GM23338 (cell line): ENCODE results near the gene MRFAP1. TPM values are rescaled to one million over a fixed set of nuclear protein-coding genes. Genes with fewer than 3 reads are reported as not detected.

Experiments used
- ATAC-seq: fragments of 200-7000 bp; cut with Tn5 transposase; 3 replicates; pipeline ENCODE4 v1.9.1; 2020
- DNase-seq: peaks from one replicate; pipeline ENCODE4 v3.0.0-alpha.2; 2015; ENCODE audit warnings: low spot score
- H2AFZ ChIP-seq: fragments of 200-600 bp; sonication (generic); 2 replicates; pipeline ENCODE4 v1.8.0; 2016; ENCODE audit warnings: antibody characterized with exemption, mild to moderate bottlenecking, moderate library complexity
- H3F3A ChIP-seq: fragments of 200-600 bp; sonication (generic); replicated peaks from 2 replicates; pipeline ENCODE4 v1.8.0; 2017; ENCODE audit warnings: antibody characterized with exemption, mixed run types, low read depth
- H3K27ac ChIP-seq: fragments of 200-600 bp; sonication (generic); 2 replicates; pipeline ENCODE4 v1.6.1; 2016; ENCODE audit warnings: low read depth
- H3K27me3 ChIP-seq: fragments of 200-600 bp; sonication (generic); 2 replicates; pipeline ENCODE4 v1.8.0; 2016; ENCODE audit warnings: mild to moderate bottlenecking, mixed run types, moderate library complexity; ENCODE audit not compliant: insufficient read depth
- H3K36me3 ChIP-seq: fragments of 200-600 bp; sonication (generic); 2 replicates; pipeline ENCODE4 v1.8.0; 2016; ENCODE audit warnings: mild to moderate bottlenecking; ENCODE audit not compliant: insufficient read depth
- H3K4me1 ChIP-seq: fragments of 200-600 bp; sonication (generic); 2 replicates; pipeline ENCODE4 v1.8.0; 2016; ENCODE audit warnings: mild to moderate bottlenecking, moderate library complexity; ENCODE audit not compliant: insufficient read depth
- H3K4me2 ChIP-seq: fragments of 200-600 bp; sonication (generic); 2 replicates; pipeline ENCODE4 v1.7.1; 2017; ENCODE audit warnings: mixed run types
- H3K4me3 ChIP-seq: fragments of 200-600 bp; sonication (generic); 2 replicates; pipeline ENCODE4 v1.6.1; 2016; ENCODE audit warnings: mixed run types
- H3K79me2 ChIP-seq: fragments of 200-600 bp; sonication (generic); replicated peaks from 2 replicates; pipeline ENCODE4 v1.8.0; 2017; ENCODE audit warnings: mild to moderate bottlenecking; ENCODE audit not compliant: insufficient read depth
- H3K9me2 ChIP-seq: fragments of 200-600 bp; sonication (generic); 2 replicates; pipeline ENCODE4 v1.8.0; 2017; ENCODE audit not compliant: insufficient read depth
- H4K20me1 ChIP-seq: fragments of 200-600 bp; sonication (generic); replicated peaks from 2 replicates; pipeline ENCODE4 v1.8.0; 2017; ENCODE audit warnings: mild to moderate bottlenecking; ENCODE audit not compliant: insufficient read depth
- H3K27ac Mint-ChIP-seq: 2 replicates; pipeline ENCODE4 v1.8.0; 2020; ENCODE audit warnings: inconsistent platforms, mild to moderate bottlenecking, moderate library complexity, mixed read lengths
- H3K27me3 Mint-ChIP-seq: 3 replicates; pipeline ENCODE4 v1.8.0; 2022; ENCODE audit warnings: low read depth, mild to moderate bottlenecking, moderate library complexity, mixed read lengths, inconsistent platforms; ENCODE audit not compliant: insufficient read depth, poor library complexity
- H3K36me3 Mint-ChIP-seq: 3 replicates; pipeline ENCODE4 v1.8.0; 2021; ENCODE audit warnings: low read depth, mild to moderate bottlenecking, inconsistent platforms, moderate library complexity, mixed read lengths
- H3K4me1 Mint-ChIP-seq: 3 replicates; pipeline ENCODE4 v1.8.0; 2020; ENCODE audit warnings: mild to moderate bottlenecking, inconsistent platforms, mixed read lengths
- H3K4me3 Mint-ChIP-seq: 3 replicates; pipeline ENCODE4 v1.8.0; 2021; ENCODE audit warnings: moderate library complexity, mild to moderate bottlenecking, inconsistent platforms, mixed read lengths
- H3K9me3 Mint-ChIP-seq: 3 replicates; pipeline ENCODE4 v1.8.0; 2020; ENCODE audit warnings: moderate library complexity, mild to moderate bottlenecking, inconsistent platforms, mixed read lengths
- CREB1 ChIP-seq: fragments of 250-450 bp; sonication (Bioruptor Pico); IDR thresholded peaks from 2 replicates; pipeline ENCODE4 v1.5.0; 2020; ENCODE audit warnings: low read depth, mild to moderate bottlenecking, moderate library complexity
- CTCF ChIP-seq, 2 experiments: fragments of 200-600 bp in 1 of 2; sonication (generic) in 1 of 2; conservative IDR thresholded peaks; 2 replicates each; pipeline versions ENCODE4 v1.5.1 to v1.6.1; 2016 to 2017; ENCODE audit warnings: antibody characterized with exemption in 2 of 2, low read depth in 2 of 2, mild to moderate bottlenecking in 2 of 2, moderate library complexity in 1 of 2
- ETS1 ChIP-seq: IDR thresholded peaks from 2 replicates; pipeline ENCODE4 v1.6.1; 2016; ENCODE audit warnings: antibody characterized with exemption
- EZH2 ChIP-seq: fragments of 200-600 bp; sonication (generic); IDR thresholded peaks from one replicate; pipeline ENCODE4 v1.8.0; 2017; ENCODE audit warnings: antibody characterized with exemption, mild to moderate bottlenecking, low read depth; ENCODE audit not compliant: unreplicated experiment
- EZH2phosphoT487 ChIP-seq: fragments of 200-600 bp; sonication (generic); IDR thresholded peaks from one replicate; pipeline ENCODE4 v1.8.1; 2018; ENCODE audit warnings: antibody characterized with exemption; ENCODE audit not compliant: unreplicated experiment
- JUNB ChIP-seq: IDR thresholded peaks from one replicate; pipeline ENCODE4 v1.6.1; 2016; ENCODE audit warnings: antibody characterized with exemption; ENCODE audit not compliant: unreplicated experiment
- NANOG ChIP-seq: IDR thresholded peaks from 2 replicates; pipeline ENCODE4 v1.6.1; 2016; ENCODE audit warnings: antibody characterized with exemption, borderline replicate concordance
- REST ChIP-seq: IDR thresholded peaks from one replicate; pipeline ENCODE4 v1.6.1; 2018; ENCODE audit warnings: antibody characterized with exemption; ENCODE audit not compliant: unreplicated experiment
- STAT1 ChIP-seq: IDR thresholded peaks from one replicate; pipeline ENCODE4 v1.6.1; 2016; ENCODE audit warnings: antibody characterized with exemption; ENCODE audit not compliant: unreplicated experiment
- ZNF331 ChIP-seq: fragments of 250-450 bp; sonication (Bioruptor Pico); IDR thresholded peaks from 2 replicates; pipeline ENCODE4 v1.5.0; 2020; ENCODE audit warnings: low read depth, mild to moderate bottlenecking, moderate library complexity
- polyA plus RNA-seq: library from polyadenylated mRNA; unstranded; fragments of >200 nt; fragmentation: Nextera tagmentation; extraction: Ambion mirVana; gene quantifications from 2 replicates; pipeline ENCODE4 v1.2.1, GENCODE V29; 2016
- total RNA-seq: library from RNA; depleted of rRNA; stranded (reverse); fragments of >200 nt; shearing (Covaris generic); gene quantifications from 2 replicates; pipeline ENCODE4 v1.2.3, GENCODE V29; 2014

MRFAP1 gene
- total and polyA plus RNA-seq, 2 experiments from 2014 or later: 154 to 288 TPM

- Mint-ChIP-seq H3K36me3 (no peaks in the 10 kb centered on the region; the same call in 2 of the 3 replicates), H3K4me3 (no peak overlapping the region), H3K27me3 (peaks cover 9% of the 10 kb centered on the region), H3K4me1 (no peaks in the 10 kb centered on the region), H3K27ac (no peak overlapping the region), H3K9me3 (no peaks in the 10 kb centered on the region; the same call in 2 of the 3 replicates)
- no peak for TF ChIP-seq ZNF331 (CRISPR knock-in tag)
- TF ChIP-seq JUNB: no peak
- TF ChIP-seq ETS1: no peak
- TF ChIP-seq CREB1 (CRISPR knock-in tag): no peak
- H4K20me1 ChIP-seq: no peaks in the 10 kb centered on the region
- H3K9me2 ChIP-seq: no peaks in the 10 kb centered on the region
- no peaks in the 10 kb centered on the region for H3K27me3 ChIP-seq
- H3K27ac ChIP-seq: no peak overlapping the region
- H3F3A ChIP-seq: no peaks in the 10 kb centered on the region
- DNase-seq (no peak), ATAC-seq (no peak)
- no peak overlapping the region for H2AFZ ChIP-seq
- H3K4me2 ChIP-seq: no peak overlapping the region
- no peak overlapping the region for H3K4me3 ChIP-seq
- H3K4me1 ChIP-seq: no peaks in the 10 kb centered on the region
- H3K36me3 ChIP-seq: no peaks in the 10 kb centered on the region
- H3K79me2 ChIP-seq: no peaks in the 10 kb centered on the region
Observed at GRCh38 chr4:6596948-6597347, 43.5 kb upstream of the MRFAP1 start.

DNA sequence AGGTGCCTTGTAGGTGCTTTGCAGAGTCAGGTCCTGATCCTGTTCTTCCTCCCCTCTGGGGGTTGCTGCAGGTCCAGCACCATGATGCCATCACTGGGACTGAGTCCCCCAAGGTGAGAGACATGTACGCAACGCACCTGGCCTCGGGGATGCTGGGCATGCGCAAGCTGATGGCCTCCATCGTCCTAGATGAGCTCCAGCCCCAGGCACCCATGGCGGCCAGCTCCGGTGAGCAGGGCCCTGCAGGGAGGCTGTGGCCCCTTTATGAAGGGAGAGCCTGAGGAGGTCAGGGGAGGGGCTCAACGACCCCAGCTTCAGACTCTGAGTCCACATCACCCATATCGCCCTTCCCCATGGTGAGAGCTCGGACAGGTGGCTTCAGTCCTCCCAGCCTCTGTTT is 42.4 kb upstream of the MRFAP1 start:
- H3K4me1 Mint-ChIP-seq: no peaks in the 10 kb centered on the region
- no peak for ATAC-seq
- peaks cover 13% of the 10 kb centered on the region for H3K27me3 Mint-ChIP-seq

More for the DNA sequence above, 42.4 kb upstream of the MRFAP1 start:
- Histone ChIP-seq H3K4me2 (no peak overlapping the region), H3F3A (no peaks in the 10 kb centered on the region), H3K36me3 (no peaks in the 10 kb centered on the region), H3K27ac (no peak overlapping the region), H3K79me2 (no peaks in the 10 kb centered on the region), H3K9me2 (no peaks in the 10 kb centered on the region), H2AFZ (no peak overlapping the region), H3K4me3 (no peak overlapping the region), H3K4me1 (no peaks in the 10 kb centered on the region), H4K20me1 (no peaks in the 10 kb centered on the region), H3K27me3 (no peaks in the 10 kb centered on the region)
- DNase-seq: no peak
- Mint-ChIP-seq H3K27ac (no peak overlapping the region), H3K36me3 (no peaks in the 10 kb centered on the region; the same call in 2 of the 3 replicates), H3K9me3 (no peaks in the 10 kb centered on the region; the same call in 2 of the 3 replicates), H3K4me3 (no peak overlapping the region)
- no peak for TF ChIP-seq STAT1
- TF ChIP-seq NANOG: no peak
- TF ChIP-seq ZNF331 (CRISPR knock-in tag): no peak
- TF ChIP-seq JUNB: no peak
- no peak for TF ChIP-seq CTCF (conservative IDR thresholded peaks at IDR 0.05; ENCODE audit: low read depth in 2 of 2)
- TF ChIP-seq EZH2phosphoT487: no peak
- no peak for TF ChIP-seq CREB1 (CRISPR knock-in tag)
- no peak for TF ChIP-seq ETS1
- TF ChIP-seq REST: no peak
- no peak for TF ChIP-seq EZH2
